ENCODE data around the gene KIAA1671.

DNA sequence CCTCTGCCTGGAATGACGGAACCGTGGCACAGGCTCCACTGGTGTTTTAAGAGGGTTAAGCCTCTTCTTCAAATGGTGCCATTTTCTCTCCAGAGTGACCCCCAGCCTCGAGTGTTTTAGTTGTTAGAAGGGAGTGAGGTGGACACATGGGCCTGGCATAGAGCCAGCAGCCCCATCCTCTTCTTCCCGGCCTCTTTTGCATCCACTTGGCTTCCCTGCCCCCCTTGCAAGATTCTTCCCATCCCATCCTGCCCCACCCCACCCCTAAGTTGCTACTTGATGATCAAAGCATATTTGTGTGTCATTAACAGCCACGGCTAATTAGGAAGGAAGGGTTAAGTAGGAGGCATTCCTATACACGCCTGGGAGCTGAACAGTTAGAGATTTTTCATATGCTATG lies 174.8 kb downstream of the KIAA1671 start:
- no peak for TF ChIP-seq EP300 (IDR thresholded peaks at IDR 0.05; ENCODE audit: low read depth)
- TF ChIP-seq, protein P1, sequence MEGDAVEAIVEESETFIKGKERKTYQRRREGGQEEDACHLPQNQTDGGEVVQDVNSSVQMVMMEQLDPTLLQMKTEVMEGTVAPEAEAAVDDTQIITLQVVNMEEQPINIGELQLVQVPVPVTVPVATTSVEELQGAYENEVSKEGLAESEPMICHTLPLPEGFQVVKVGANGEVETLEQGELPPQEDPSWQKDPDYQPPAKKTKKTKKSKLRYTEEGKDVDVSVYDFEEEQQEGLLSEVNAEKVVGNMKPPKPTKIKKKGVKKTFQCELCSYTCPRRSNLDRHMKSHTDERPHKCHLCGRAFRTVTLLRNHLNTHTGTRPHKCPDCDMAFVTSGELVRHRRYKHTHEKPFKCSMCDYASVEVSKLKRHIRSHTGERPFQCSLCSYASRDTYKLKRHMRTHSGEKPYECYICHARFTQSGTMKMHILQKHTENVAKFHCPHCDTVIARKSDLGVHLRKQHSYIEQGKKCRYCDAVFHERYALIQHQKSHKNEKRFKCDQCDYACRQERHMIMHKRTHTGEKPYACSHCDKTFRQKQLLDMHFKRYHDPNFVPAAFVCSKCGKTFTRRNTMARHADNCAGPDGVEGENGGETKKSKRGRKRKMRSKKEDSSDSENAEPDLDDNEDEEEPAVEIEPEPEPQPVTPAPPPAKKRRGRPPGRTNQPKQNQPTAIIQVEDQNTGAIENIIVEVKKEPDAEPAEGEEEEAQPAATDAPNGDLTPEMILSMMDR (IDR thresholded peaks at IDR 0.05), result no peak

All from transverse colon (tissue), 3 donors.